GM19438 (cell line): ENCODE results near the gene MS4A12.
"Not testable (repeated sequence)": the region's sequence is repeated elsewhere in the genome, so short reads cannot be mapped to it uniquely, and the experiment has no call there.

Experiments
- ATAC-seq: cut with Tn5 transposase; IDR thresholded peaks from one replicate; pipeline ENCODE4 v1.9.1; 2021; ENCODE audit warnings: low read depth; ENCODE audit not compliant: unreplicated experiment

MS4A12 gene, protein sequence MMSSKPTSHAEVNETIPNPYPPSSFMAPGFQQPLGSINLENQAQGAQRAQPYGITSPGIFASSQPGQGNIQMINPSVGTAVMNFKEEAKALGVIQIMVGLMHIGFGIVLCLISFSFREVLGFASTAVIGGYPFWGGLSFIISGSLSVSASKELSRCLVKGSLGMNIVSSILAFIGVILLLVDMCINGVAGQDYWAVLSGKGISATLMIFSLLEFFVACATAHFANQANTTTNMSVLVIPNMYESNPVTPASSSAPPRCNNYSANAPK

DNA sequence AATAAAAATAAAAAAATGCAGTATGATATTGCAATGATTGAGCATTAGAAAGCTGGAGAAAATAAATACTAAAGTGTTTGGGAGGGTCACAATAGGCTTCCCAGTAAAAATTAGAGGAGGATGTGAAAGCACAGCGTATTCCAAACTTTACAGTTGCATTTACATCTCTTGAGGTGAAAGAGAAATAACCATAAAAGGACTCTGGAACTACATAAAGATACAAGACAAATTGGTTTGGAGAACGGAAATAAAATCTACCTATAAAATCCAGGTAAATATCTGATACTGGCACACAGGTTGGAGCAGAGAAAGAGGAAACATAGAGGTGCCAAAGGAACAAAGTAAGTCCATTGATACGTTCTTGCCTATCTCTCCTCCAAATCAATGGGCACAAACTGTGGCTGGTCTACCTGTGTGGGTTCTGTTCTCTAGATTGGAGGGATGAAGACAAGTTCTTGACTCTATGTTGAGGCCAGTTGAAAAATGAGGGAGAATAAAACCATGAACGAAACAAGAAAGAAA, at the start of gene MS4A12:
MS4A12 (plus strand) TSS at position 291 of the 522 bp plus-strand sequence. CDS start 4,541 bp downstream, outside the sequence.
- ATAC-seq = no peak

DNA sequence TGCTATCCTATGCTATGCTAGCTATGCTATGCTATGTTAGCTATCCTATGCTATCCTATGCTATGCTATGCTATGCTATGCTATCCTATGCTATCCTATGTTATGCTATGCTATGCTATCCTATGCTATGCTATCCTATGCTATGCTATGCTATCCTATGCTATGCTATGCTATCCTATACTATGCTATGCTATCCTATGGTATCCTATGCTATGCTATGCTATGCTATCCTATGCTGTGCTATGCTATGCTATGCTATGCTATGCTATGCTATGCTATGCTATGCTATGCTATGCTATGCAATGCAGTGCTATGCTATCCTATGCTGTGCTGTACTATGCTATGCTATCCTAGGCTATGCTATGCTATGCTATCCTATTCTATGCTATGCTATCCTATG, 45.5 kb upstream of the MS4A12 start:
- no peak for ATAC-seq

DNA sequence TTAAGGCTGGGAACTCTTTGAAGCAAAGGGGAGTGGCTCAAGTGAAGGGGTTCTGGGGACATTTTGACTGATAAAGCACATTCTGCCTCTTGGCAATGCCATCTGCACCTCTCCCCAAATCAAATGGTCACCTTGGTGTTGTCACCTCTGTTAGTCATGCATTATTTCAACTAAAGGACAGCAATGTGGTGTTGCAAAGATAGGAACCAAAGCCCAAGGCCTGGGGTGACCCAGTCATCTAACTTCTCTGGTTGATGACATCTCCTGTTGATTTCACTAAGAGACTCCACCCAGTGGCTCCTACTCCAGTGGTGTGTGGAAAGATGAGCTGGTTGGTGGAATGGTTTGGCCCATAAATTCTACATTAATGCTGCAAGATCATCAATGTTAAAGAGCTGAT, 44.7 kb upstream of the MS4A12 start:
- no peak for ATAC-seq

DNA sequence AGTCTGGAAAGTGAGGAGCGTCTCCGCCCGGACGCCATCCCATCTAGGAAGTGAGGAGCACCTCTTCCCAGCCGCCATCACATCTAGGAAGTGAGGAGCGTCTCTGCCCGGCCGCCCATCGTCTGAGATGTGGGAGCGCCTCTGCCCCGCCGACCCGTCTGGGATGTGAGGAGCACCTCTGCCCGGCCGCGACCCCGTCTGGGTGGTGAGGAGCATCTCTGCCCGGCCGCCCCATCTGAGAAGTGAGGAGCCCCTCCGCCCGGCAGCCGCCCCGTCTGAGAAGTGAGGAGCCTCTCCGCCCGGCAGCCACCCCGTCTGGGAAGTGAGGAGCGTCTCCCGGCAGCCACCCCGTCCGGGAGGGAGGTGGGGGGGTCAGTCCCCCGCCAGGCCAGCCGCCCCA, 41.4 kb upstream of the MS4A12 start:
- ATAC-seq = not testable (repeated sequence)

DNA sequence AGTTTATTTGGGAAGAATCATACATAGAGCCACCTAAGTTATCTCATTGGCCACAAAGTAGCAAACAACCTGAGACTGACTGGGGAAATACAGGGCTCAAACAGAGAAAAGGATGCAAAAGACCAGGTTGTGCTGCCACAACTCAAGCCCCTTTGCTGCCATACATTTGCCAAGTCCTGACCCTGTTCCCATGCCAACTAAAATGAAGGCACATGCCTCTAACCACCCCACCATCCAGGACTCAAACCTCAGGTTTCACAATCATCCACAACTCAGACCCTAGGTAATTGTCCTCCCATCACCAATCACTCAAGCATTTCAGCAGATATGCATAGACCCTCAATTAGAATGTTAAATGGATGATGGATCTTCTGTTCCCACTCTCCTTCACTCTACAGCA, 38.4 kb upstream of the MS4A12 start:
- ATAC-seq = no peak

DNA sequence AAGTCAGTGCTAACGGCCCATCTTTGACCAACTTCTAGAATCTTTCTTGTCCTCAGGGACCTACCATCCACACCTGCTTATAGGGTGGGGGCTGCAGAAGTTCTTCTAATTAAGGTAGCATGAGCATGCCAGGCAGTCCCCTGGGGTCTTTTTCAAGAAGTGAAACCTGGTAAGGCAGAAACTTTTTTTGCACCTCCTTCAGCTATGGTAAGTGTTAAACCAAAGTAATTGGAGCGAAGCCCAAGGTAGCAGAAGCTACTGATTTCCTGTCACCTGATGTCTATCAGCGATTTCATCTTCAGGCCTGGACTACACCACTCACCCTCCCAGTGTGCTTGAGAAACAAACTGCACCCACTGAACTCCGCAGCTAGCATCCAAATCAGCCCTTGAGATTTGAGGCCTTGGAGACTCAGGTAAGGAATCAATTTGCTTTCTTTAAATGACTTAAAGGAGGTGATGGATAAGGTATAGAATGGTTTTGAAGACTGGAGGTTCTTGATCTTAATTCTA, 37.0 kb upstream of the MS4A12 start, which contains the start of gene MS4A1:
MS4A1 (plus strand) TSS at position 317 of the 512 bp plus-strand sequence. CDS start 6,528 bp downstream, outside the sequence.
- peak; percentile 73 for ATAC-seq

DNA sequence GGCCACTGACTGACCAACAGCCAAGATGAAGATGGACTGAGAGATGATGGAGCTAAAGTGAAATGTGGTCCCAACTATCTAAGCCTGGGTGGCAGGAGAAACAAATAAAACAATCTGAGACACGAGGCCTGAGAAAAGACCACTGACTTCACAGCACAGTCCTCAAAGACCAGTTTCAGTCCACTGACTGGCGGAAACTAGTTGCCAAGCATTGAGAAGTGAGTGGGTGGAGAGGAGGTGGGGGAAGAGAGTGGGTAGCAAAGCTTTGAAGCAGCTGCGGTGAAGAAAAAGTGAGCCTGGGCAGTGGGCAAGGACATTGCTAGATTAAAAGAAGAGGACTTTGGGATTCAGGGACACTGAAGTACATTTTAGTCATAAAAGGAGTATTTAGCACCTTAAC, 35.0 kb upstream of the MS4A12 start:
- peak; percentile 43 for ATAC-seq

DNA sequence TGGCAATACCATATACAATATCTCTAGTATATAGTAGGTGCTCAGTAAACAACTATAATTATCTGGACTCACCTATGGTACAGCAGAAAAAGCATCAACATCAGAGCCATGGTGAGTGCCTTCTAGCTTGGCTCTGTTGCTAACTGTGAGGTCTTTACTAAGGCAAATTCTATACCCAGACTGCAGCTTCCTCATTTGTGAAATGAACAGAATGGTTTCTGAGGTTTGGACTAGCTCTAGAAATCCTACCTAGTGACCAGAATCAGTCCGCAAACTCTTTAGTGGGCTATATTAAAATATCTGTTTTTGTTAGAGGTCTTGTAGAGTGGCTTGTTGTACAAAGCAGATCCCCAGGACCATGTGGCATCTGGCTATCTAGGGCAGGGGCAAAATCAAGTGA, 33.2 kb upstream of the MS4A12 start:
- ATAC-seq = no peak

DNA sequence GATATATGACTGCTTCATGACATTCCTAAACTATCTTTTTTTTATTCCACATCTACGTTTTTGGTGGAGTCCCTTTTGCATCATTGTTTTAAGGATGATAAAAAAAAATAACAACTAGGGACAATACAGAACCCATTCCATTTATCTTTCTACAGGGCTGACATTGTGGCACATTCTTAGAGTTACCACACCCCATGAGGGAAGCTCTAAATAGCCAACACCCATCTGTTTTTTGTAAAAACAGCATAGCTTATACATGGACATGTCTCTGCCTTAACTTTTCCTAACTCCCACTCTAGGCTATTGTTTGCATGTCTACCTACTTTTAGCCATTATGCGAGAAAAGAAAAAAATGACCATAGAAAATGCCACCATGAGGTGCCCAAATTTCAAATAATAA, 23.7 kb upstream of the MS4A12 start:
- no peak for ATAC-seq

DNA sequence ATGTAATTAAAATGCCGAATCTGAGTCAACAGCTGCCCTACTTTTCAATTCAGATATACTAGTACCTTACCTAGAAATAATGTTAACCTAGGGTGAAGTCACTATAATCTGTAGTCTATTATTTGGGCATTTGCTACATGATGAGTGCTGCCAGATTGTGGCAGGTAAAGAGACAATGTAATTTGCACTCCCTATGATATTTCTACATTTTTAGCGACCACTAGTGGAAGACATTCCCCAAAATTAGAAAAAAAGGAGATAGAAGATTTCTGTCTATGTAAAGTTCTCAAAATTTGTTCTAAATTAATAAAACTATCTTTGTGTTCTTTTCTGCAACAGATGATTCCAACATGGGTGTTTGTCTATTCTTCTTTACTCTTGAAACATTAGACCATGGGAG, 22.9 kb upstream of the MS4A12 start:
- ATAC-seq = no peak

DNA sequence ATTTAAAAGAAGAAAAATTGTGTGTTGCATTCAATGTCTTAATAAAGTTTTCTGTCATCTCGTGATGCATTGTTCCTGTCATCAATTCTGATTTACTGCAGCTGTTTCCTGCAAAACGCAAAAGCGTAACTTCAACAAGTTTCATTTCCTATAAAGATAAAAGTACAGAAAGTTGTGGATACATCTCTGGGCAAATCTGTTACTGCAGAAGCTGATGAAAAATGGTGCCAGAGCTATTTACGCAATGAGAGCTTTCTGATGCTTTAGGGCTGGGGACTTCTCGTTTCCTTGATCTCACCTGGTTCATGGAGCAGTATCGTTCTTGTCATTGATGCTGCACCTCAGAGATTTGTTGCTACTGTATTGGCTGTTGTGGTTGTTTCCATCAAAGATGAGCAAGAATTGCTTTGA, 15.5 kb upstream of the MS4A12 start:
- peak; percentile 54 for ATAC-seq

DNA sequence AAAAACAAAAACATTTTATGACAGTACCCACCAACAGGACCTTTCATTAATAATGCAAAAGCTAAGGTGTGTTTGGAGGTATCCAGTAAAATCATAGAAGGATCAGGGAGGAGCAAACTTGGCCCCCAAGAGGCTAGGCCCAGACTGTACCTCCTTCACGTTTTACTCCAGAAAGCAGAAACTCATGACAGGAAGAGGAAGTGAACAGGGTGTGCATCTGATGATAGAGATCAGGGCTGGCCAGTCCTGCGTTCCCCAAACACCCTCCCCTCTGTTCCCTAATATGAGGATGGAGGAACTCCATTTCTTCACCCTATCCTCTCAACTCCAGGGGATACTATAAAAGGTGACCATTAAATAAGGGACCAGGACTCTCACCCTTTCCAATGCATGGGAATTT, 10.2 kb upstream of the MS4A12 start:
- ATAC-seq = no peak

DNA sequence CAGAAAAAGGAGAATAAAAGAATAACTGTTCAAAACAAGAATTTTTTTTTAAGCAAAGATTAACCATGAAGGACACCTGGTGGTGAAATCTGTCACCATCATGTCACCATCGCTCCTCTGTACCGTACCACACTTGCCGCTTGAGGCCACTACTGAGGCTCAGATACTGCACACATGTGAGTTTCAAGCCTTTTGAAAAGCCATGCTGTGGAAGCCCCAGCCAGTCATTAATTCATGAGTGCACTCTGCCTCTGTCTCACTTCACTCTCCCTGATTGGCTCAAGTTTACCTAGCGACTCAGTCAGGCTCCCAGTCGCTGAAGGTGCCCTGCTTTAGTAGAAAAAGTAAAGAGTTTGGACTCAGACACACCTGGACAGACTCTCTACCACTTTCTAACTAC, 6.6 kb upstream of the MS4A12 start:
- ATAC-seq = peak; percentile 92

DNA sequence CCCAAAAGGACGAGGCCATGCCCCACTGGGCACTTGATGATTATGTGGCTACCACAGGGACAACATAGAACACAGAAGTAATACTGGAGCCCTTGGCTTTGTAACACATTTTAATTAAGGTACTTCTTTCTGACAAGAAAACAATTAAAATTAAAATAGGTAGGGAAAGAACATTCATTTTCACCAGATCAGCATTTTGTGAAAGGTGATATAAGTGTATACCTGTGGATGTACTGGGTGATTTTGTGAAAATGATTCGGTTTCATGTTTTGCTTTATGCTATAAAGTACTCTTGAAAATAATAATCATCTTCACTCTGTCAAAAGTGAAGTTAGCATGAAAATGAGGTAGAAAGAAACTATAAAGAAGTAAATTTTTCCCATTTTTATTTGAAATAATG, 876 bp downstream of the MS4A12 start:
- no peak for ATAC-seq

DNA sequence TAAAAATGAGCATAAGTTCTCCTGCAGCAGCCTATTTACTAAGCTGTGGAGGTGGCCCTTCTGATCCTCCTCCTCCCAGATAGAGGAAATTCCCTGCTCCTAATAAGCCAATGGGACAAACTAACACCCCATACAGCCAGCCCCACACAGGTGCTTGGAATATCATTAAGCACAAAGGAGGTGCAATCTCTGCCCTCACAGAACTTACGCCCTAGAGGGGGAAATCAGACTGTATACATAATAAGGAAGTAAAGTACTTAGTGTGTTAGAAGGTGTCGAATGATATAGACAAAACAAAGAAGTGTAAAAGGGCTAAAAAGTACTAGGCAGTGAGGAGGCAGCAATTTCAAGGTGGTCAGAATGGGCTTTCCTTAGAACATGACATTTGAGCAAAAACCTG, 5.8 kb downstream of the MS4A12 start:
- ATAC-seq = no peak

DNA sequence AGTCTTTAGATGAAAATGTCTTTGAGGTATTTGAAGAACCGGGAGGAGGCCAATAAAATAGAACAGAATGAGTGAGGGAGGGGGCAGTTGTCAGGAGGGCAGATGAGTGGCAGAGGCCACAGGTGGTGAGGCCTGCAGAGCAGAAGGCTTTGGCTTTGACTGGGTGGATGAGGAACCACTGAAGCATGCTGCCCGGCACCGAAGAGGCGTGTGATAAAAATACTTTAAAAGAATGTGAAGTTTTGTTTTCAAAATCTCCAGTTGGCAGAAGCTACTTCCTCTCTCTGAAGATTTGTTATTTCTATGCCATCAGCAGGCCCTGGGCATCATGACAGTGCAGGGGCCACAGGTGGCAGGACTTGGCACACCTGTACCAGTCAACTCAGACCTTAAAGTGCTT, 6.3 kb downstream of the MS4A12 start:
- ATAC-seq = no peak

DNA sequence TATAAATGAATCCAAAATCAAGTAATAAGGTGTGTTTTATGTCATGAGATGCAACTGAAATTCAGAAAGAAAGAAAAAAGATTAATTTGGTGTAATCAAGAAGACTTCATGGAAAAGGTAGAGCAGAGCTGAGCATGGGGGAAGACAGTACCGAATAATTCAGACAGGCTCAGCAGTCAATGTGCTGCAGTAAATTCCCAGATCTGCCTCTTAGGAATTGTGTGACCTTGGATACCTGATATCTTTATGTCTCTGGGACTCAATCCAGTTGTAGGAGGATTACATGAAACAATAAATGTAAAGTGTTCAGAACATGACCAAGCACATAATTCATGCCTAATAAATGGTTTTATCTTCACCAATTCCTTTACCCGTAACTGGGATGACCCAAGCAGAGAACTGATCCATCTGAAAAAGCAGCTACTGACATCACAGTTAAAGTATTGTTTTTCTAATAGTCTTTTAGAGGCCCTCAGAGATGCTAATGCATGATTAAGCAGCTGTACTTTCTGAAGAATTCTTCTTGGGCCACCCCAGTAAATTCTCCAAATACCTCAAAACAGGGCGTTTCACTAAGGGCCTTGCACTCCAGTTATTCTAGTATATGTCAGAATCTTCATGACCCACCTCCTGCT, 7.8 kb downstream of the MS4A12 start:
- ATAC-seq = no peak

DNA sequence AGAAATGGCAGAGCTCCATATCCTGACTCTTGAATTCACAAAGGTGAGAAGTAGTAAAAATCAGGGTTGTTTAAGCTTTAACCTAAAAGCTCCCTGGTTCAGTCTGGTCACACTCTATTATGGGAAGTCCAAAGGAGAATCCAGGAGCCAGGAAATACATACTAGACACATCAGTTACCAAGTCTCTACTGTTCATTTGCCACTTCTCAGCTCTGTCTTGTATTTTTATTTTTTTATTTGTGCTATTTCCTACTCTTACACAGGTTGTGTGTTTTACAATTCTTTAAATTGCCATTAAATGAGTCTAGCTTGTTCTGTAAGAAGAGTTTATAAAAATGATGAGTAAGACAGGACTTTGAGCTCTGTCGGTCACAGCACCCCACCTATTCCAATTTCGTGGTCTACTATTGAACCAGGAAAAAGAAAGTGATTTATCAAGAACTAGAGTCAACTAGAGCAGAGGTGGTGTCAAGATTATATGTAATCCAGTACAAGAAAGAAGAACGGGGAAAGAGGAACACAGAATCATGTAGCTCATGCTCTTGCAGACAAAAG, 9.7 kb downstream of the MS4A12 start:
- no peak for ATAC-seq

DNA sequence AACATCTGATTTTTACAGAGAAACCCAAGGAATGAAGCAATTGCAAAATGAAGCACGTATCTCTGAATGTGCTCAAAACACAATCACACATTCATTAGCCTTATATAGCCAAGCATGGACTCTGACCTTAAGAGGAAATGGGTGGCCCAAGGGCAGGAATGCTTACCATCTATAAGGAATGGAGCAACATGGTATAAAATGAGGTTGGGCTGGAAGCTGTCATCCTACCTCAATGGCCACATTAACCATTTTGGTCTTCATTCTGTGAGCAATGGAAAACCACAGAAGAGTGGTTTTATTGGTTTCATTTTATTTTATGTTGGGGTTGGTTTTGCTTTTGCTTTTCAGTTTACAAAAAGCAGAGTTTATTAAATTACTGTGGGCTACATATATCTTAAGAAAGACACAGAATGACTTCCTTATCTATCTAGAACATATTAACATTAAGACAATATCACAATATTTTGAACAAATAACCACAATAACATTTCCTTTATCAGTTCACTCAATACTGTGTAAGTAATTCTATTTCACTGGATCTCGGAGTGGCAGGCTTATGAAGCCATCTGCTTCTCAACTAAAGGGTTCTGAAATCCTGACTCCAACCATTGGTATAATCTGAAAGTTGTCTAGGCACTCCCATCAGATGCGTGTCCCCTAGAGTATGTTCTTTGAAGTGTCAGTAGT, 11.8 kb downstream of the MS4A12 start:
- ATAC-seq = no peak

DNA sequence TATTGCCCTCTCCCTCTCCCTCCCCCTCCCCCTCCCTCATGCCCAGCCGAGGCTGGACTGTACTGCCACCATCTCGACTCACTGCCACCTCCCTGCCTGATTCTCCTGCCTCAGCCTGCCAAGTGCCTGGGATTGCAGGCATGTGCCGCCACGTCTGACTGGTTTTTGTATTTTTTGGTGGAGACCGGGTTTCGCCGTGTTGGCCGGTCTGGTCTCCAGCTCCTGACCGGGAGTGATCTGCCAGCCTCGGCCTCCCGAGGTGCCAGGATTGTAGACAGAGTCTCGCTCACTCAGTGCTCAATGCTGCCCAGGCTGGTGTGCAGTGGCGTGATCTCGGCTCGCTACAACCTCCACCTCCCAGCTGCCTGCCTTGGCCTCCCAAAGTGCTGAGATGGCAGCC, 17.0 kb downstream of the MS4A12 start:
- ATAC-seq = not testable (repeated sequence)

DNA sequence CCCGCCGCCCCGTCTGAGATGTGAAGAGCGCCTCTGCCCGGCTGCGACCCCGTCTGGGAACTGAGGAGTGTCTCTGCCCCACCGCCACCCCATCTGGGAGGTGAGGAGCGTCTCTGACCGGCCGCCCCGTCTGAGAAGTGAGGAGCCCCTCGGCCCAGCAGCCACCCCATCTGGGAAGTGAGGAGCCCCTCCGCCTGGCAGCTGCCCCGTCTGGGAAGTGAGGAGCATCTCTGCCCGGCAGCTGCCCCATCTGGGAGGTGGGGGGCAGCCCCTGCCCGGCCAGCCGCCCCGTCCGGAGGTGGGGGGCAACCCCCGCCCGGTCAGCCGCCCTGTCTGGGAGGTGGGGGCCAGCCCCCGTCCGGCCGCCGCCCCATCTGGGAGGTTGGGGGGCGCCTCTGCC, 17.6 kb downstream of the MS4A12 start:
- ATAC-seq = not testable (repeated sequence)
